Esophagus squamous epithelium (tissue), 4 donors: Measurements from ENCODE around the gene CEP250.

Source experiments
- CTCF ChIP-seq, 6 experiments: fragments of 450-650 bp in 4 of 6; fragments of 200-600 bp in 2 of 6; sonication (generic) in 2 of 6; IDR thresholded peaks; one replicate each; pipeline ENCODE4 v1.5.1; 2016 to 2019; ENCODE audit warnings: antibody characterized with exemption in 6 of 6, mild to moderate bottlenecking in 4 of 6, moderate library complexity in 4 of 6
- POLR2A ChIP-seq, 4 donors: fragments of 450-650 bp; IDR thresholded peaks; one replicate each; pipeline ENCODE4 v1.6.1; 2017; ENCODE audit warnings: antibody characterized with exemption in 4 of 4, mild to moderate bottlenecking in 4 of 4, moderate library complexity in 3 of 4

- TF ChIP-seq CTCF (IDR thresholded peaks at IDR 0.05) (no peak), POLR2A (IDR thresholded peaks at IDR 0.05) (no peak)
Observed at GRCh38 chr20:35476288-35476687, 20.9 kb downstream of the CEP250 start.
